Measurements from ENCODE around the gene NSG1.
A peak's percentile ranks its signal among the peaks of the same experiment; 100 is the strongest.
"Not testable (repeated sequence)": the region's sequence is repeated elsewhere in the genome, so short reads cannot be mapped to it uniquely, and the experiment has no call there.

NSG1 gene

GRCh38 chr4:4461850-4462249, 74.9 kb downstream of the NSG1 start:
- peak in 2 of 3 donors; percentile 7 to 13 for DNase-seq (ENCODE audit: low read depth in 2 of 3, low spot score in 1 of 3)

DNA sequence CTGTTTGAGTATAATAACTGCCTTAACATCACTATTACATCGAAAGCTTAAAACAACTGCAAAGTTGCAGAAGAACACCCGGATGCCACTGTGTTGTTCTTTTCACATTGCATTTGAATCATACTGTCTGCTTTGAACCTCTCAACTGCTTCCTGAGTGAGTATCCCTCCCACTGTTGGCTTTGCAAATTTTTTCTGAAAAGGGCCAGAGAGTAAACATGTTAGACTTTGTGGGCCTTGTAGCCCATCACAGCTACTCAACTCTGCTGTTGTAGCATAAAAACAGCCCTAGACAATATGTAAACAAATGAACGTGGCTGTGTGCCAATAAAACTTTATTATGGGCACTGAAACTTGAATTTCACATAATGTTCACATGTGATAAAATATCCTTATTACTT, 76.1 kb downstream of the NSG1 start:
- no peak for DNase-seq (ENCODE audit: low read depth in 2 of 3, low spot score in 1 of 3)

DNA sequence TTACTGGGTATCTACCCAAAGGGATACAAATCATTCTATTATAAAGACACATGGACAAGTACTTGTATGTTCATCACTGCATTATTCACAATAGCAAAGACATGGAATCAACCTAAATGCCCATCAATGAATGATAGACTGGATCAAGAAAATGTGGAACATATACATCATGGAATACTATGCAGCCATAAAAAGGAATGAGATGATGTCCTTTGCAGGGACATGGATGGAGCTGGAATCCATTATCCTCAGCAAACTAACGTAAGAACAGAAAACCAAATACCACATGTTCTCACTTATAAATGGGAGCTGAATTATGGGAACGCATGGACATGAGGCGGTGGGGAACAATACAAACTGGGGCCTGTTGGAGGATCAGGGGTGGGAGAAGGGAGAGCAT, 78.3 kb downstream of the NSG1 start:
- DNase-seq (ENCODE audit: low read depth in 2 of 3, low spot score in 1 of 3) = not testable (repeated sequence)

All from stimulated activated CD4-positive, alpha-beta T cell treated with anti-CD3 and anti-CD28 coated beads, Interleukin-12 subunit alpha, Interleukin-12 subunit beta, amount 100 ng/mL, for 48 hours (primary cell).